Prostate gland (tissue), 2 donors: ENCODE data around the gene EGR1. TPM values are rescaled to one million over a fixed set of nuclear protein-coding genes. Genes with fewer than 3 reads are reported as not detected.

ENCODE experiments used
- DNase-seq: peaks from one replicate; pipeline ENCODE4 v3.0.0-alpha.2; 2019; ENCODE audit warnings: low spot score
- H3K27ac ChIP-seq, 2 donors: fragments of 200-600 bp; sonication (generic); 2 replicates each; pipeline ENCODE4 v1.5.1; 2017 to 2019
- H3K27me3 ChIP-seq: fragments of 200-600 bp; sonication (generic); replicated peaks from 2 replicates; pipeline ENCODE4 v1.5.1; 2019; ENCODE audit not compliant: insufficient read depth
- H3K36me3 ChIP-seq, 2 donors: fragments of 200-600 bp; sonication (generic); 1 replicate in 1 of 2; 2 replicates in 1 of 2; pipeline versions ENCODE4 v1.5.1 to v1.8.1; 2017 to 2019
- H3K4me1 ChIP-seq: fragments of 200-600 bp; sonication (generic); replicated peaks from 2 replicates; pipeline ENCODE4 v1.5.1; 2019
- H3K4me3 ChIP-seq, 2 donors: fragments of 200-600 bp; sonication (generic); 2 replicates each; pipeline ENCODE4 v1.5.1; 2017 to 2019
- H3K9me3 ChIP-seq: fragments of 200-600 bp; sonication (generic); 2 replicates; pipeline ENCODE4 v1.5.1; 2017
- POLR2A ChIP-seq: fragments of 450-650 bp; IDR thresholded peaks from one replicate; pipeline ENCODE4 v1.6.1; 2016; ENCODE audit warnings: antibody characterized with exemption, mild to moderate bottlenecking
- POLR2AphosphoS5 ChIP-seq: sonication (generic); formaldehyde crosslinking; IDR thresholded peaks from one replicate; pipeline ENCODE4 v1.6.1; 2017; ENCODE audit warnings: antibody characterized with exemption
- WGBS: methylation state at CpG from one replicate; pipeline ENCODE4 v1.1.5; 2018; 5-methylcytosine and 5-hydroxymethylcytosine counted together
- intact Hi-C: fragments of 100-400 bp; cut with DNase I; formaldehyde crosslinking; loops from one replicate; pipeline ENCODE4 v1.14.2; 2022
- total RNA-seq, 2 donors: library from RNA; depleted of rRNA; stranded (reverse); fragments of >200 nt; gene quantifications; one replicate each; pipeline ENCODE4 v1.1.0, GENCODE V29; 2016
- TF ChIP-seq, protein P1 (sequence below), 4 experiments: fragments of 200-600 bp in 2 of 4; fragments of 450-650 bp in 2 of 4; sonication (generic) in 2 of 4; IDR thresholded peaks; 1 replicate in 3 of 4; 2 replicates in 1 of 4; pipeline ENCODE4 v1.5.1; 2016 to 2019; ENCODE audit warnings: antibody characterized with exemption in 4 of 4, mild to moderate bottlenecking in 2 of 4, moderate library complexity in 2 of 4

The EGR1 gene
- total RNA-seq, 2 donors from 2014 or later = 12.2 to 19.5 TPM

DNA sequence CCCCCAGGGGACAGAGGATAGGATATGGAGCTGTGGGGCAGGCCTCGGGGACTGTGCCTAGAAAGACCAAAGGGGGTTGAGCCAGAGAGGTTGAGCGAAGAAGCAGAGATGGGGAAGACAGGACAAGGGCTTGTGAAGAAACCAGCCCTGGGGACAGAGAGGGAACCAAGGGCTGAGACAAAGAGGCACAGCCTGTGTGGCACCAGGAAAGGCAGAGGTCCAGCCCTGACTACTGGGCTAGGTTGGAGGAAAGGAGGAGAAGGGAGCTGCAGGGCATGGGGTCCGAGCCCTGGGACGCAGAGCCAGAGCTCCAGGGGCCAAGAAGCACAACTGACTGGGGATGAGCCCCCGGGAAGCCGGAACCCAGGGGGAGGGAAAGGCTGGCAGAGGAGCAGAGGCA, 17.2 kb upstream of the EGR1 start:
- intact Hi-C loops = no loop called here
- H3K27ac ChIP-seq = no peak overlapping the region
- TF ChIP-seq POLR2A (no peak), POLR2AphosphoS5 (no peak)
- TF ChIP-seq, protein P1, sequence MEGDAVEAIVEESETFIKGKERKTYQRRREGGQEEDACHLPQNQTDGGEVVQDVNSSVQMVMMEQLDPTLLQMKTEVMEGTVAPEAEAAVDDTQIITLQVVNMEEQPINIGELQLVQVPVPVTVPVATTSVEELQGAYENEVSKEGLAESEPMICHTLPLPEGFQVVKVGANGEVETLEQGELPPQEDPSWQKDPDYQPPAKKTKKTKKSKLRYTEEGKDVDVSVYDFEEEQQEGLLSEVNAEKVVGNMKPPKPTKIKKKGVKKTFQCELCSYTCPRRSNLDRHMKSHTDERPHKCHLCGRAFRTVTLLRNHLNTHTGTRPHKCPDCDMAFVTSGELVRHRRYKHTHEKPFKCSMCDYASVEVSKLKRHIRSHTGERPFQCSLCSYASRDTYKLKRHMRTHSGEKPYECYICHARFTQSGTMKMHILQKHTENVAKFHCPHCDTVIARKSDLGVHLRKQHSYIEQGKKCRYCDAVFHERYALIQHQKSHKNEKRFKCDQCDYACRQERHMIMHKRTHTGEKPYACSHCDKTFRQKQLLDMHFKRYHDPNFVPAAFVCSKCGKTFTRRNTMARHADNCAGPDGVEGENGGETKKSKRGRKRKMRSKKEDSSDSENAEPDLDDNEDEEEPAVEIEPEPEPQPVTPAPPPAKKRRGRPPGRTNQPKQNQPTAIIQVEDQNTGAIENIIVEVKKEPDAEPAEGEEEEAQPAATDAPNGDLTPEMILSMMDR (IDR thresholded peaks at IDR 0.05) = no peak
- DNase-seq = no peak
- WGBS = 85% methylated on average over 6 of the region's 6 CpGs
- H3K4me3 ChIP-seq = no peak overlapping the region
- peaks cover 5% of the 10 kb centered on the region for H3K4me1 ChIP-seq
- H3K36me3 ChIP-seq = no peaks in the 10 kb centered on the region
- no peaks in the 10 kb centered on the region for H3K27me3 ChIP-seq
- H3K9me3 ChIP-seq = no peaks in the 10 kb centered on the region

DNA sequence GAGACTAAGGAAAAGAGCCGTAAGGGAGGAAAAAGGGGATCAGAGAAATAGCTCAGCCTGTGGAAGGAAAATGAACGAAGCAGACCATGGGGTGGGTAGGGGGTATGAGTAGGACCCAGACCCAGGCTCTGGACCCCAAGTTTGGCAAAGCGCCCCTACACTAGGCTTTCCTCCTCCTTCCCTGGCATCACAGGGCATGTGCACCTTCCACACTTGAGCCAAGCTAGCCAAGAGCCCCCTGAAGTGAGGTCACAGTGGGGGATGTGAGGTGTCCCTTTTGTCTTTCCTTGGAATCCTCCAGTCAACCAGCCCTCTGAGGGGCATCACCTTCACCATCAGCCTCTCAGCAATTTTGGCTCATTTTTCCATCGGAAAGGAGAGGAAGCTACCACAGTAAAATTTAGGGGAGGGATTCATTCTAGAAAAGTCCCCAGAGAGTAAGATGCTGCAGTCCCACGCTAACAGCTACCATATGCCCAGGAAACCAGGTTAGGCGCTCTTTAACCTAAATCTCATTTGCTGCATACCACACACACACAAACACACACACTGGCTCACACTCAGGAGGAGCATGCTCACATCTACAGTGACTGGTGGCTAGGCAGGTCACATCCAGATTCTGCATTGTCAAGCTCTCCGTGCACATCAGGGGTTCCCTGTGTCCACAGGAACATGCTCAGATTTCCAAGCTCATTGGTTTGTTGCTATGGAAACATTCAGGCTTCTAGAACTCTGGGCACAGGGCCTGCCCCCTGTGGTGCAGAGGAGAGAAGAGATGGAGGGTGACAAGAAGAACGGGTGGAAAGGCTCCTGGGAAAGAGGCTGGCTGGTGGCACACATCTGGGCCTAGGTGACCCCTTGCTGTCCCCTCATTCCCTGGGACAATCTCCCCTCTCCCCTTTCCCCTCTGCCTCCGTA, 16.5 kb upstream of the EGR1 start:
- H3K27me3 ChIP-seq = no peaks in the 10 kb centered on the region
- TF ChIP-seq POLR2A = no peak
- no peak for TF ChIP-seq POLR2AphosphoS5
- TF ChIP-seq, protein P1 (IDR thresholded peaks at IDR 0.05) = no peak
- WGBS = 69% methylated on average over 9 of the region's 9 CpGs
- no peak for DNase-seq
- no peaks in the 10 kb centered on the region for H3K9me3 ChIP-seq
- no peak overlapping the region for H3K27ac ChIP-seq
- H3K36me3 ChIP-seq = no peaks in the 10 kb centered on the region
- peaks cover 5% of the 10 kb centered on the region for H3K4me1 ChIP-seq
- H3K4me3 ChIP-seq = no peak overlapping the region
- intact Hi-C loops = no loop called here

DNA sequence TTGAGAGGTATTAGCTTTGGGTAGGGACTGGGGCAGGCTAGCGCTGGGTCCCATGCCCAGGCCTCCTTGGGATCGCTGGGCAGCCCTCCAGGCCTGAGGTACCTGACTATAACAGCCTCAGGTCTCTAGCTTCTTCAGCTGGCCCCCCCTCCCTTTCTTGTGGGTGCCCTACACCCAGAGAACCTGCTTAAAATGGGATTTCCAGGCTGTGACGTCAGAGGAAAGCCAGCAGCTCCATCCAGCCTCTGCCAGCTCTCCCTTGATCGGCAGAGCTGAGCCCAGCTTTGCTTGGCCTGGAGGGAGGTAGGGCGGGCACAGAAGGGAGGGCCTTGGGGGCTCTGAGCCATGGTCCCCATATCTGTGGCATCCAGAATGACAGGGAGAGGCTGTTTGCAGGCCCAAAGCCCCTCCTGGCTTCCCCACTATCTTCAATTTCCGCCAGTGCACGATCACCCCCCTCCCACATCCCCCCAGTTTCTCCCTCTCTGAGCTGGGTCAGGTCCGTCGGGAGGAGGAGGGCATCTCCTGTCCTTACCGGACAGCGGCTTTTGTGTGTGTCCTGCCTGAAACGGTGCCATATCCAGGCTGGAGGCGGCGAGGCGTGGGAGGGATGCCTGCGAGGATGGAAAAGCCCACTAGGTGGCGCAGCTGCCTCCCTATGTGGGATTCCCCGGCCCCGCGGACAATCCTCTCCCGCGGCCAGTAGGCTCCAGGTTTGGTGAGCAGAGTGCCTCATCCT, 15.6 kb upstream of the EGR1 start:
- Histone ChIP-seq H3K9me3 (no peaks in the 10 kb centered on the region), H3K4me1 (peaks cover 5% of the 10 kb centered on the region), H3K27me3 (no peaks in the 10 kb centered on the region), H3K36me3 (no peaks in the 10 kb centered on the region), H3K27ac (peak overlapping the region in 1 of 2 donors; percentile 26), H3K4me3 (no peak overlapping the region)
- WGBS = 12% methylated on average over 22 of the region's 22 CpGs
- TF ChIP-seq POLR2AphosphoS5 (peak; percentile 53), POLR2A (no peak)
- TF ChIP-seq, protein P1 (IDR thresholded peaks at IDR 0.05) = peak; percentile 86 to 98 (median 94)
- DNase-seq = peak; percentile 87
- intact Hi-C loops = loop anchor here (1.0 kb wide), 1 partner anchor 54 kb away; no protein-coding TSS in a partner anchor

DNA sequence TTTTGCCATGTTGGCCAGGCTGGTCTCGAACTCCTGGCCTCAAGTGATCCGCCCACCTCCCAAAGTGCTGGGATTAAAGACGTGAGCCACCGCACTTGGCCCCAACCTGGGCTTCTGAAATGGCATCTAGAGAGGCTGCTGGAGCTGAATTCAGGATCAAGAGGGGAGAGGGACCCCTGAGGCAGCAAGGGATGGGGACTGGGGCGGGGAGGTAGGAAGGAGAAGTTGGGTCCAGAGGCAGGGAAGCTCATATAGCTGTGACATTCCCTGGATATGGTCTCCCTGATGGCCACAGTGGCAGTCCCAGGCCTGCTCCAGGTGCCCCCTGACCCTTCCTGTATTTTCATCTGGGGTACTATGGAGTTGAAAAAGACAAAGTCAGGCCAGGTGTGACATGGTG, 14.3 kb upstream of the EGR1 start:
- no peak for DNase-seq
- no peak overlapping the region for H3K27ac ChIP-seq
- no peak overlapping the region for H3K4me3 ChIP-seq
- H3K9me3 ChIP-seq = no peaks in the 10 kb centered on the region
- intact Hi-C loops = loop anchor here (1.0 kb wide), 1 partner anchor 52 kb away; no protein-coding TSS in a partner anchor
- 91% methylated on average over 5 of the region's 5 CpGs for WGBS
- H3K27me3 ChIP-seq = no peaks in the 10 kb centered on the region
- peaks cover 5% of the 10 kb centered on the region for H3K4me1 ChIP-seq
- no peaks in the 10 kb centered on the region for H3K36me3 ChIP-seq
- TF ChIP-seq, protein P1 (IDR thresholded peaks at IDR 0.05) = no peak
- TF ChIP-seq POLR2AphosphoS5 (no peak), POLR2A (no peak)
